Endothelial cell (in vitro differentiated cells): ENCODE results near the gene AMTN. TPM values are rescaled to one million over a fixed set of nuclear protein-coding genes. Genes with fewer than 3 reads are reported as not detected.

Source experiments
- DNase-seq: peaks from one replicate; pipeline ENCODE4 v3.0.0; 2021; ENCODE audit warnings: low spot score
- H3K27ac Mint-ChIP-seq: one replicate; pipeline ENCODE4 v1.8.0; 2021; ENCODE audit warnings: mixed read lengths, inconsistent platforms; ENCODE audit not compliant: unreplicated experiment
- H3K27me3 Mint-ChIP-seq: one replicate; pipeline ENCODE4 v1.8.0; 2021; ENCODE audit warnings: mild to moderate bottlenecking, moderate library complexity, mixed read lengths, inconsistent platforms; ENCODE audit not compliant: unreplicated experiment
- H3K36me3 Mint-ChIP-seq: one replicate; pipeline ENCODE4 v1.8.0; 2021; ENCODE audit warnings: mild to moderate bottlenecking, low read depth, mixed read lengths, inconsistent platforms; ENCODE audit not compliant: unreplicated experiment
- H3K4me1 Mint-ChIP-seq: one replicate; pipeline ENCODE4 v1.8.0; 2021; ENCODE audit warnings: mild to moderate bottlenecking, mixed read lengths, inconsistent platforms; ENCODE audit not compliant: unreplicated experiment
- H3K4me3 Mint-ChIP-seq: one replicate; pipeline ENCODE4 v1.8.0; 2021; ENCODE audit warnings: mild to moderate bottlenecking, mixed read lengths, inconsistent platforms; ENCODE audit not compliant: unreplicated experiment
- H3K9me3 Mint-ChIP-seq: one replicate; pipeline ENCODE4 v1.8.0; 2021; ENCODE audit warnings: mixed read lengths, inconsistent platforms; ENCODE audit not compliant: unreplicated experiment
- CTCF ChIP-seq: fragments of 200-600 bp; sonication (generic); IDR thresholded peaks from one replicate; pipeline ENCODE4 v1.5.0; 2021; ENCODE audit warnings: antibody characterized with exemption; ENCODE audit not compliant: unreplicated experiment
- total RNA-seq: library from RNA; stranded (reverse); fragmentation: NEBNext Ultra II Directional; extraction: Animal tissue kit (Norgen Biotek cat#: 25700); gene quantifications from one replicate; pipeline ENCODE4 v1.2.1, GENCODE V29; 2021; ENCODE audit not compliant: unreplicated experiment

The AMTN gene
- total RNA-seq, 1 donor from 2014 or later = not detected

GRCh38 chr4:70575964-70576363 is 57.6 kb downstream of the AMTN start:
- H3K36me3 Mint-ChIP-seq = no peaks in the 10 kb centered on the region
- peaks cover 4% of the 10 kb centered on the region for H3K27me3 Mint-ChIP-seq
- no peaks in the 10 kb centered on the region for H3K4me1 Mint-ChIP-seq
- DNase-seq = no peak
- no peak for TF ChIP-seq CTCF
- no peak overlapping the region for H3K27ac Mint-ChIP-seq
- H3K4me3 Mint-ChIP-seq = no peak overlapping the region
- H3K9me3 Mint-ChIP-seq = no peaks in the 10 kb centered on the region

- Mint-ChIP-seq H3K27ac (no peak overlapping the region), H3K4me3 (no peak overlapping the region), H3K36me3 (no peaks in the 10 kb centered on the region), H3K27me3 (no peaks in the 10 kb centered on the region), H3K4me1 (no peaks in the 10 kb centered on the region), H3K9me3 (no peaks in the 10 kb centered on the region)
- DNase-seq = no peak
- TF ChIP-seq CTCF = no peak
Observed at GRCh38 chr4:70577220-70577927, 59.0 kb downstream of the AMTN start.

DNA sequence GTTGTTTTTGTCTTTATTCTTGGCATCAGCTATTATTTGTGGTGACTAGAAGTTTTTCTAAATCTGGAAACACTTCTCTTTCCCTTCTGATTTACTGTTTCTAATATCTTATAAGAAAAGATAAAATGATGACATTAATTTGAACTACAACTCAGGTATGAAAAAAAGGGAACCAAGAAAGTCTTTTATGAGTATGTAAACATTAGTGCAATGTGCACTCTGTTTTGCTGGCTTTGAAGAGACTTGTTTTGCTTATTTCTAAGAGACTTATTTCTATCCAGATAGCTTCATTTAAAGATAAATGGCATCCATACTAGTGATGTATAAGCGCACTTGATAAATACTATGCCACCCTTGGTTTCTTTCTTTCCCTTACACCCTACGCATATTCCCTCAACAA is 63.6 kb downstream of the AMTN start:
- no peak overlapping the region for H3K4me3 Mint-ChIP-seq

More for the DNA sequence above, 63.6 kb downstream of the AMTN start:
- H3K36me3 Mint-ChIP-seq = no peaks in the 10 kb centered on the region
- DNase-seq = no peak
- H3K9me3 Mint-ChIP-seq = no peaks in the 10 kb centered on the region
- H3K27ac Mint-ChIP-seq = no peak overlapping the region
- no peaks in the 10 kb centered on the region for H3K27me3 Mint-ChIP-seq
- no peaks in the 10 kb centered on the region for H3K4me1 Mint-ChIP-seq
- no peak for TF ChIP-seq CTCF

Other genes starting within 250 kb of the AMTN start
- gene CABS1, start 183.6 kb upstream of the AMTN start, total RNA-seq = not detected
- not detected for gene SMR3A, start 157.8 kb upstream of the AMTN start, total RNA-seq
- gene SMR3B, start 135.4 kb upstream of the AMTN start, total RNA-seq = 1.1 TPM
- gene OPRPN, start 120.6 kb upstream of the AMTN start, total RNA-seq = not detected
- gene MUC7, start 46.4 kb upstream of the AMTN start, total RNA-seq = not detected
- not detected for gene AMBN, start 73.7 kb downstream of the AMTN start, total RNA-seq
- gene ENAM, start 110.2 kb downstream of the AMTN start, total RNA-seq = 0.18 TPM
- gene JCHAIN, start 147.9 kb downstream of the AMTN start, total RNA-seq = not detected
- gene UTP3, start 170.0 kb downstream of the AMTN start, total RNA-seq = 28.6 TPM
- 72.6 TPM for gene RUFY3, start 203.4 kb downstream of the AMTN start, total RNA-seq